SW480 (cell line): ENCODE data around the gene GLIPR1L1.
"Not testable (repeated sequence)": the region's sequence is repeated elsewhere in the genome, so short reads cannot be mapped to it uniquely, and the experiment has no call there.

ENCODE experiments used
- DNase-seq: peaks from one replicate; pipeline ENCODE4 v3.0.0-alpha.2; 2016; ENCODE audit warnings: low spot score

The GLIPR1L1 gene

GRCh38 chr12:75334384-75335030 lies at the start of gene GLIPR1L1:
Gene GLIPR1L1 (plus strand): TSS chr12:75334670. CDS start chr12:75334729, 59 bp downstream.
- DNase-seq: no peak

- DNase-seq: no peak
These were observed 45.6 kb upstream of the GLIPR1L1 start for GRCh38 chr12:75288860-75289259.

- peak; percentile 16 for DNase-seq
These were observed 44.7 kb upstream of the GLIPR1L1 start for GRCh38 chr12:75289753-75290152.

GRCh38 chr12:75291014-75291413 lies 43.5 kb upstream of the GLIPR1L1 start:
- no peak for DNase-seq

- DNase-seq: no peak
These were observed 40.1 kb upstream of the GLIPR1L1 start for GRCh38 chr12:75294336-75294735.

- no peak for DNase-seq
These were observed 39.7 kb upstream of the GLIPR1L1 start for GRCh38 chr12:75294797-75295196.

- no peak for DNase-seq
These were observed 32.2 kb upstream of the GLIPR1L1 start for GRCh38 chr12:75302225-75302624.

GRCh38 chr12:75302781-75303180 lies 31.7 kb upstream of the GLIPR1L1 start:
- no peak for DNase-seq

GRCh38 chr12:75305412-75306332 lies 28.8 kb upstream of the GLIPR1L1 start:
- no peak for DNase-seq

GRCh38 chr12:75308279-75308678 lies 26.2 kb upstream of the GLIPR1L1 start:
- no peak for DNase-seq

- DNase-seq: no peak
These were observed 23.1 kb upstream of the GLIPR1L1 start for GRCh38 chr12:75311369-75311768.

GRCh38 chr12:75315518-75315917 lies 19.0 kb upstream of the GLIPR1L1 start:
- DNase-seq: no peak

GRCh38 chr12:75317784-75318183 lies 16.7 kb upstream of the GLIPR1L1 start:
- no peak for DNase-seq

GRCh38 chr12:75322464-75322863 lies 12.0 kb upstream of the GLIPR1L1 start:
- DNase-seq: no peak

GRCh38 chr12:75323663-75324062 lies 10.8 kb upstream of the GLIPR1L1 start:
- no peak for DNase-seq

GRCh38 chr12:75327642-75328041 lies 6.8 kb upstream of the GLIPR1L1 start:
- DNase-seq: no peak

- DNase-seq: peak; percentile 66
These were observed 4.3 kb upstream of the GLIPR1L1 start, which contains the start of gene CAPS2 for GRCh38 chr12:75329918-75330826. Gene CAPS2 (minus strand): TSS chr12:75330324. CDS start chr12:75326498, 3,826 bp downstream.

- no peak for DNase-seq
These were observed 3.4 kb downstream of the GLIPR1L1 start for GRCh38 chr12:75337905-75338304.

GRCh38 chr12:75341873-75342272 lies 7.4 kb downstream of the GLIPR1L1 start:
- DNase-seq: no peak

GRCh38 chr12:75345531-75345930 lies 11.1 kb downstream of the GLIPR1L1 start:
- no peak for DNase-seq

GRCh38 chr12:75346215-75346614 lies 11.7 kb downstream of the GLIPR1L1 start:
- DNase-seq: not testable (repeated sequence)

- DNase-seq: no peak
These were observed 15.5 kb downstream of the GLIPR1L1 start for GRCh38 chr12:75349946-75350345.
